Neutrophil (primary cell): ENCODE data around the gene PKN1.
"Not testable (repeated sequence)": the region's sequence is repeated elsewhere in the genome, so short reads cannot be mapped to it uniquely, and the experiment has no call there.

Source experiments
- H3K27ac ChIP-seq: fragments of 200-600 bp; sonication (generic); 2 replicates; pipeline ENCODE4 v1.5.1; 2016; ENCODE audit warnings: mild to moderate bottlenecking, moderate library complexity
- H3K27me3 ChIP-seq: fragments of 200-600 bp; sonication (generic); 2 replicates; pipeline ENCODE4 v1.6.0; 2016; ENCODE audit warnings: mild to moderate bottlenecking
- H3K36me3 ChIP-seq: fragments of 200-600 bp; sonication (generic); 2 replicates; pipeline ENCODE4 v1.5.1; 2017
- H3K4me1 ChIP-seq, 2 experiments: fragments of 200-600 bp in 1 of 2; sonication (generic) in 1 of 2; 1 replicate in 1 of 2; 2 replicates in 1 of 2; pipeline versions ENCODE4 v1.5.1 to v1.6.1; 2013 to 2016; ENCODE audit warnings: low read depth in 1 of 2, low read length in 1 of 2, mild to moderate bottlenecking in 1 of 2, moderate library complexity in 1 of 2; ENCODE audit not compliant: control insufficient read depth in 1 of 2, insufficient read depth in 1 of 2
- H3K4me3 ChIP-seq, 2 experiments: fragments of 200-600 bp in 1 of 2; sonication (generic) in 1 of 2; 1 replicate in 1 of 2; 2 replicates in 1 of 2; pipeline ENCODE4 v1.5.1; 2013 to 2016; ENCODE audit warnings: low read depth in 1 of 2, low read length in 1 of 2, mild to moderate bottlenecking in 1 of 2, moderate library complexity in 1 of 2
- H3K9me3 ChIP-seq: fragments of 200-600 bp; sonication (generic); 2 replicates; pipeline ENCODE4 v1.5.1; 2016
- TF ChIP-seq, protein P1 (sequence below): fragments of 200-600 bp; sonication (generic); IDR thresholded peaks from 2 replicates; pipeline ENCODE4 v1.5.1; 2016; ENCODE audit warnings: antibody characterized with exemption

The PKN1 gene

DNA sequence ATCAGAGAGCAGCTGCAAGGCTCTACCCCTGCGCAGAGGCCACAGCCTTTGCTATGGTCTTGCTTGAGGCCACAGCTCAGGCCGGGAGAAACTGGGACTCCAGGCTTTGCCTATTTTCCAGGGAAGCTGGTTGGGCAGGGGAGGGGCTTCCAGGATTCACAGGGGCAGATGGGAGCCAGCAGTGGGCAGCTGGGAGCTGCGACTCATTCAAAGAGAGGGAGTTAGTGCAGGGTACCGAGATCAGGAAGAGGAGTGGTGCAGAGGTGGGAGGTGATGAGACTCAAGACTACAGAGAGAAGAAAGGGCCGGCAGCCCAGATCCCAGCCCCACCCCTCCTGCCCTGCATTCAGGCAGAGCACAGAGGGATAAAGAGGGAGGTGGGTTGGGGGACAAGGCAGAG, 39.8 kb upstream of the PKN1 start:
- Histone ChIP-seq H3K36me3 (peaks cover 93% of the 10 kb centered on the region), H3K4me3 (no peak overlapping the region), H3K4me1 (peaks cover 6 to 9% of the 10 kb centered on the region in 2 experiments)

DNA sequence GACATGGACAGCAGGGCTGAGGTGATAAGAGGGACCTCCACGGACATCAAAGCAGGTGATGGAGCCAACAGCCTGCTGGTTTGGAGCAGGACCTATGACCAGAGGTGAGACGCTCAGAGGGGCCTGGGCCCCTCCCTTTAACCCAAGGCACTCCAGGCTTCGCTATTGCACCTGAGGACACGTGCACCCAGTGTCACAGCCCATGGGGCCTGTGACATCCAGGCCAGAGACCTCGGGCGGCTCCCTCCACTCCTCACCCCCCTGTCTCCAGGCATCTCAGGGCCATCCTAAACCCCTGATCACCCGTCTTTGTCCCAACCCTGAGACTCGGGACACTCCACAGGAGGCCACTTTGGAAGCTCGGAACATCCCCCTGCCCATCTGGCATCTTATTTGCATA, 38.9 kb upstream of the PKN1 start:
- Histone ChIP-seq H3K27ac (no peak overlapping the region), H3K27me3 (no peaks in the 10 kb centered on the region), H3K4me3 (no peak overlapping the region), H3K9me3 (peaks cover 8% of the 10 kb centered on the region), H3K4me1 (peaks cover 0 to 4% of the 10 kb centered on the region in 2 experiments), H3K36me3 (peaks cover 96% of the 10 kb centered on the region)
- TF ChIP-seq, protein P1, sequence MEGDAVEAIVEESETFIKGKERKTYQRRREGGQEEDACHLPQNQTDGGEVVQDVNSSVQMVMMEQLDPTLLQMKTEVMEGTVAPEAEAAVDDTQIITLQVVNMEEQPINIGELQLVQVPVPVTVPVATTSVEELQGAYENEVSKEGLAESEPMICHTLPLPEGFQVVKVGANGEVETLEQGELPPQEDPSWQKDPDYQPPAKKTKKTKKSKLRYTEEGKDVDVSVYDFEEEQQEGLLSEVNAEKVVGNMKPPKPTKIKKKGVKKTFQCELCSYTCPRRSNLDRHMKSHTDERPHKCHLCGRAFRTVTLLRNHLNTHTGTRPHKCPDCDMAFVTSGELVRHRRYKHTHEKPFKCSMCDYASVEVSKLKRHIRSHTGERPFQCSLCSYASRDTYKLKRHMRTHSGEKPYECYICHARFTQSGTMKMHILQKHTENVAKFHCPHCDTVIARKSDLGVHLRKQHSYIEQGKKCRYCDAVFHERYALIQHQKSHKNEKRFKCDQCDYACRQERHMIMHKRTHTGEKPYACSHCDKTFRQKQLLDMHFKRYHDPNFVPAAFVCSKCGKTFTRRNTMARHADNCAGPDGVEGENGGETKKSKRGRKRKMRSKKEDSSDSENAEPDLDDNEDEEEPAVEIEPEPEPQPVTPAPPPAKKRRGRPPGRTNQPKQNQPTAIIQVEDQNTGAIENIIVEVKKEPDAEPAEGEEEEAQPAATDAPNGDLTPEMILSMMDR: no peak

More for the DNA sequence above, 39.8 kb upstream of the PKN1 start:
- no peaks in the 10 kb centered on the region for H3K27me3 ChIP-seq
- H3K27ac ChIP-seq: no peak overlapping the region
- H3K9me3 ChIP-seq: peaks cover 8% of the 10 kb centered on the region
- TF ChIP-seq, protein P1: no peak

DNA sequence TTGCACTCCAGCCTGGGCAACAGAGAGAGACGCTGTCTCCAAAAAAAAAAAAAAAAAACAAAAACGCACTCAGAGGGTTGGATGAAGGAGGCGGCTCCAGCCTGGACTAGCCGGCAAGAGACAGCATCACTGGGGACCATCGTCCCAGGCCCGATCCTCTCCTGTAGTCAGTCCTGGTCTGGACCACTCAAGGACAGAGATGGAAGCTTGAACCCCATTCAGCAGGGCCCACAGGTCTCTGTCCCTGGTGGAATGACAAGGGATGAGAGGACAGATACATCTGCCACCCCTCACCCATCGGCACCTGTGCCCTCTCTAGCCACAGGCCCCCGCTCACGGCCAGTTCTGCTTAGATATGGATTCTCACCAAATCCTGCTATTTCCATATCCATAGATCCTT, 37.8 kb upstream of the PKN1 start:
- Histone ChIP-seq H3K9me3 (peaks cover 8% of the 10 kb centered on the region), H3K27ac (peak overlapping the region; percentile 5), H3K4me1 (no peaks in the 10 kb centered on the region), H3K4me3 (no peak overlapping the region), H3K36me3 (peaks cover 100% of the 10 kb centered on the region), H3K27me3 (no peaks in the 10 kb centered on the region)
- TF ChIP-seq, protein P1: no peak

DNA sequence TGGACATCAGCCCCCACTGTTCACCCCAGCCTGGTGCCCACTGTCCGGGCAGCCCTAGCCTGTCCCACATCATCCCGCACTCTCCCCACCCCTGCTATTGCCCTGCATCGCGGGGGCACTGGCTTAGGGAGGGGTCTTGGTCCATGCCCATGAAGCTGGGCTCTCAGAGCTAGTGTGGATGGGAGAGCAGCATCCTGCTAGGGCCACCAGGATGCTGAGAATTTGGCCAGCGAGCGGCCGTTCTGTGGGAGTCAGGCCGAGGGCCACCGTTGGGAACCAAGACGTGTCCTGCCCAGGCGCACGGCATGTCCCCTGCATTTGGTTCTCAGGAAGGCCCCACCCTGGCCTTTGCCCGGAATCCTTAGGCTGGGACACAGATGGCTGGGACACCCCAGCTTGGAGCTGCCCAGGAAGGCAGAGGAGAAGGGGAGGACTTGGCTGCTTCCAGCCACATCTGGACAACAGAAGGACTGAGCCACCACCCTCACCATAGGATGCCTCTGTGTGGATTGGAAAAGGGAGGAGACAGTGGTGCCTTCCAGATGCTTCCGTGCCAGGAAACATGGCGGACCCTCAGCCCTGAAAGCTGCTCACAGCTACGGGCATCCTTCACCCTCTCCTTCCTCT, 37.3 kb upstream of the PKN1 start:
- no peaks in the 10 kb centered on the region for H3K4me1 ChIP-seq
- peaks cover 100% of the 10 kb centered on the region for H3K36me3 ChIP-seq
- H3K9me3 ChIP-seq: peaks cover 5% of the 10 kb centered on the region
- H3K4me3 ChIP-seq: no peak overlapping the region
- H3K27me3 ChIP-seq: no peaks in the 10 kb centered on the region
- peak overlapping the region; percentile 5 for H3K27ac ChIP-seq
- TF ChIP-seq, protein P1: no peak

DNA sequence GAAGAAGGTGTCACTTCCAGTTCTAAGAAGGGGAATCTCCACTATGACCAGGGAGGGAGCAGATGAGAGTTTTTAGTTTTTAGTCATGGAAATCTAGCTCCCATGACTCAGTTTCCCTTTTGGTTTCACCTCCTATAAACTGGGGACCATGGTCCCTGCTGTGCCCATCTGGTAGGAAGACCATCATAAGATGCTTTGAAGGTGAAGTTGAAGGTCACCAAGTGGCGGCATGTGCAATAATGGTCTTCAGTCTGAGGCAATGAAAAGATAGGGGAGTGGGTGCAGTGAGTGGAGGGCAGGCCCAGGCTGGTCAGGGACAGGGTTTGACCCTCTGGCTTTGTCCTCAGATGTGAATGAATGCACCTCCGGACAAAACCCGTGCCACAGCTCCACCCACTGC, 36.4 kb upstream of the PKN1 start:
- not testable (repeated sequence) for H3K4me1 ChIP-seq, H3K4me3 ChIP-seq, H3K27me3 ChIP-seq, H3K27ac ChIP-seq, H3K9me3 ChIP-seq
- peaks cover 100% of the 10 kb centered on the region for H3K36me3 ChIP-seq

DNA sequence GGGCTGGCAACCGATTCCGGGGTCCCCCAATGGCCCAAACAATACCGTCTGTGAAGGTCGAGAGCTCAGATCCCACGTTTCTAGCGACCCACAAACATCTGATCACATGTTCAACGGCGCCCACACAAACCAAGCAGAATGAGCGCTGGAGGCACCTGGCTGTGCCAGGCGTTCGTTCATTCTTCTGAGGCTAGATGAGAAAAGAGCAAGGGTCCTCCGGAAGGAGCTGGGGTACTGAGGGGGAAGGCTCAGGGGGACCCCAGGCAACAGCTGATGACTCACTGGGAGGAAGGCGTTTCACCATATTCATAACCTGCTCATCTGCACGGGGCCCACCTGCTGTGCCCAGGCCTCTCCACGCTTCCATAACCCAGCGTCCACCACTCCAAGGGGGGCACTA, 35.9 kb upstream of the PKN1 start:
- H3K4me1 ChIP-seq, H3K27me3 ChIP-seq, H3K9me3 ChIP-seq, H3K4me3 ChIP-seq, H3K27ac ChIP-seq: not testable (repeated sequence)
- H3K36me3 ChIP-seq: peaks cover 100% of the 10 kb centered on the region
